ENCODE measurements around the gene ADAR. TPM values are rescaled to one million over a fixed set of nuclear protein-coding genes. Genes with fewer than 3 reads are reported as not detected.

ADAR gene
- total RNA-seq, 4 donors from 2014 or later, result 67.9 to 139 (median 100) TPM

- ATAC-seq (ENCODE audit: low FRiP score) (no peak), DNase-seq (ENCODE audit: low spot score) (no peak)
- no peak for TF ChIP-seq CTCF (IDR thresholded peaks at IDR 0.05)
Measured at GRCh38 chr1:154557248-154557938, 50.6 kb downstream of the ADAR start.

GRCh38 chr1:154556422-154556821 is 51.6 kb downstream of the ADAR start:
- no peak for TF ChIP-seq CTCF (IDR thresholded peaks at IDR 0.05)
- DNase-seq (ENCODE audit: low spot score) (no peak), ATAC-seq (ENCODE audit: low FRiP score) (no peak)

GRCh38 chr1:154553056-154554030 is 54.6 kb downstream of the ADAR start:
- no peak for DNase-seq (ENCODE audit: low spot score)

GRCh38 chr1:154552036-154552435 is 56.0 kb downstream of the ADAR start:
- no peak for ATAC-seq (ENCODE audit: low FRiP score)
- DNase-seq (ENCODE audit: low spot score), result no peak
- TF ChIP-seq CTCF (IDR thresholded peaks at IDR 0.05), result no peak

More at GRCh38 chr1:154553056-154554030, 54.6 kb downstream of the ADAR start:
- no peak for TF ChIP-seq CTCF (IDR thresholded peaks at IDR 0.05)
- ATAC-seq (ENCODE audit: low FRiP score), result peak; percentile 2

GRCh38 chr1:154551474-154551873 is 56.5 kb downstream of the ADAR start:
- DNase-seq (ENCODE audit: low spot score), result no peak
- TF ChIP-seq CTCF (IDR thresholded peaks at IDR 0.05), result no peak
- ATAC-seq (ENCODE audit: low FRiP score), result no peak

GRCh38 chr1:154550657-154551056 is 57.3 kb downstream of the ADAR start:
- DNase-seq (ENCODE audit: low spot score), result no peak
- ATAC-seq (ENCODE audit: low FRiP score), result no peak
- no peak for TF ChIP-seq CTCF (IDR thresholded peaks at IDR 0.05)

Measured in omental fat pad (tissue), 4 donors.